HG02884 (cell line): Measurements from ENCODE around the gene B4GALNT1.
"Not testable (repeated sequence)": the region's sequence is repeated elsewhere in the genome, so short reads cannot be mapped to it uniquely, and the experiment has no call there.

ENCODE experiments used
- ATAC-seq: cut with Tn5 transposase; IDR thresholded peaks from one replicate; pipeline ENCODE4 v1.9.1; 2021; ENCODE audit warnings: mild to moderate bottlenecking, moderate library complexity; ENCODE audit not compliant: unreplicated experiment

Gene B4GALNT1

GRCh38 chr12:57621497-57622292, 11.3 kb downstream of the B4GALNT1 start:
- no peak for ATAC-seq

DNA sequence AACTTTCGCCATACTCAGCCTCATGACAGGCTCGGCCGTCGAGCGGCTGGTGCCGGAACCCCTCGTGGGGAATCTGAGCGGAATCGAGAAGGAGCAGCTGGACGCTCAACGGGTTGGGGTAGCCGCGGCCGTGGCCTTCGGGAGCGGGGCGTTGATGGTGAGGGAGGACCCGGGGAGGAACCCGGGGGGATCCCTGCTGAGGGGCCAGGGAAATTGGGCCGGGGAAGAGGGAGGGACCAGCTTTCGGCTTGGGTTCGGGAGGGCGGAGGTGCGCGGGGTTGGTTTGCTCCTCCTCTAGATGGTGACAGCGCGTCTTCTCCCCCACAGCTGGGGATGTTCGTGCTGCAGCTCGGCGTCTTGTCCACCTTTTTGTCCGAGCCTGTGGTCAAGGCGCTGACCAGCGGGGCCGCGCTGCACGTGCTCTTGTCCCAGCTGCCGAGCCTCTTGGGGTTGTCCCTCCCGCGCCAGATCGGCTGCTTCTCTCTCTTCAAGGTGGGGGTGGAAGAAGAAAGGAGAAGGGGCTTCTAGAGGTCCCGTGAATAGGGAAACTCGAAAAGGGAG, 12.0 kb downstream of the B4GALNT1 start:
- no peak for ATAC-seq

DNA sequence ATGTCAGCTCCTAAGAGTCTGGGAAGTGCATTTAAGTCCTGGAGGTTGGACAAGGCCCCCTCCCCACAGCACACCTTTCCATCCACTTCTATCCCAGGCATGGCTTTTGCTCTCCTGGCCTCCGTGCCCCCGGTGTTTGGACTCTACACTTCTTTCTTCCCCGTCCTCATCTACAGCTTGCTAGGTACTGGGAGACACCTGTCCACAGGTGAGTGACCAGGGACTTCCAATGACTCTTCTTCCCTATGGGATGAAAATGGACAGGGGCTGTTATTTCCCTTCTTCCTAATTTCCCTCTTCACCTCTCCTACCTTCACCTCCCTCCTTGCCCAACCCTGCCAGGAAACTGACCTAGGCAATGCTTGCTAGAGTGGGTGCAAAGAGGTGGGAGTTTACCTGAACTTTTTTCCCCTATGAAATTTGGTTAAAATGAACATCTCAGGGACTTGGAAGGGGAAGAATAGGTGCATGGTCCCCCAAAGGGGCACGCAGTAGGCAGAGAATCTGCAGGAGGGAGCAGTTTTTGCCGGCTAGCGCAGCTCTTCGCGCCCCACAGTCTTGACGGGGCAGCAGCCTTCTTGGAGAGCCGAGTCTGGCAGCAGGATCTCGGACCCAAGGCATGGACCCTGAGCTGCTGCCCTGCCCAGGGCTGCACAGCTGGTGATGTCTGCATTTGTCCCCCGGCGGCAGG, 12.6 kb downstream of the B4GALNT1 start:
- ATAC-seq: no peak

GRCh38 chr12:57619434-57620244, 13.4 kb downstream of the B4GALNT1 start:
- ATAC-seq: no peak

DNA sequence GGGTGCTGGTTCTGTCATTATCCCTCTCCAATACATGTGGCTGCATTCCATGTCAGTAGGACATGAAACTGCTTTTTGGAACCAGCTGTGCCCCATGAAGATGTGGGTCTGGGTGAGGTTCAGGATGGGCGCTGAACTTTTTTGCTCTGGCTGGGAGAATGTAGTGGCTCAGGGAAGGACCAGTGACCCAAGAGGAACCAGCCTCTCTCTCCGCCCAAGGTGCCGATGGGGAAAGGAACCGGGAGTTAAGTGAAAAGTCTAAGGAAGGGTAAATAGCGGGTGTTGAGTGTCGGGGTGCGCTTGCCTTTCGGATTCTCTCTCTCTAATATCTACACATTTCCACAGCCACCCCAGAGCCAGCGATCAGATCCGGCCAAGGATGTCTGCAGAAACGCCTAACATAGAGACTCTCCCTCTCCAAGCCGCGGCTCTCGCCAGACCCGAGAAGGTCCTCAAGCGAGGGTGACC, 14.0 kb downstream of the B4GALNT1 start:
- no peak for ATAC-seq

DNA sequence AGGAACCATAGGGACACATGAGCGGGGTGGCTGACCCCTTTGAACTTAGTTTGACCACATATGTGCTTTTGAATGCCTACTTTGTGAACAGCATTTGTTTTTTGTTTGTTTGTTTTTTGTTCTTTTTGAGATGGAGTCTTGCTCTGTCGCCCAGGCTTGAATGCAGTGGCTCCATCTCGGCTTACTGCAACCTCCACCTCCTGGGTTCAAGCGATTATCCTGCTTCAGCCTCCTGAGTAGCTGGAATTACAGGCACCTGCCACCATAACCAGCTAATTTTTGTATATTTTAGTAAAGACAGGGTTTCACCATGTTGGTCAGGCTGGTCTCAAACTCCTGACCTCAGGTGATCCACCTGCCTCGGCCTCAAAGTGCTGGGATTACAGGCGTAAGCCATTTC, 14.6 kb downstream of the B4GALNT1 start:
- not testable (repeated sequence) for ATAC-seq

DNA sequence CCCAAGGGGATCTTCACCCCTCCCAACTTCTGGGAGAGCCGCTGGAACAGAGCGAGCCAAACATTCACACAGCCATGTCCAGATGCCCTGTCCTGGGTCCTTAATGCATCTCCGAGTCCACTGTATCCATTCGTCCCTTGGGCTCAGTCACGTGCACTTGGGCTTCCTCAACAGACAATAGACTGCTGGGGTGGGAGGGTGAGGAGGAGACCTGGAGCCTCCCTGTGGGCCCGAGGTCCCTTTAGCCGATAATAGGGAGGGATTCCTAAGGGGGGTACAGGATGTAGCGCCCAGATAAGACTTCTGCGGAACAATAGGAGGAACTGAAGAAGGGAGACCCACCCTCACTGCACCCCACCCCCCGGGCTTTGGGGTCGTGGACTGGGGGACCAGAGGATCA, 15.1 kb downstream of the B4GALNT1 start:
- ATAC-seq: no peak

GRCh38 chr12:57616383-57617101, 16.5 kb downstream of the B4GALNT1 start:
- no peak for ATAC-seq

DNA sequence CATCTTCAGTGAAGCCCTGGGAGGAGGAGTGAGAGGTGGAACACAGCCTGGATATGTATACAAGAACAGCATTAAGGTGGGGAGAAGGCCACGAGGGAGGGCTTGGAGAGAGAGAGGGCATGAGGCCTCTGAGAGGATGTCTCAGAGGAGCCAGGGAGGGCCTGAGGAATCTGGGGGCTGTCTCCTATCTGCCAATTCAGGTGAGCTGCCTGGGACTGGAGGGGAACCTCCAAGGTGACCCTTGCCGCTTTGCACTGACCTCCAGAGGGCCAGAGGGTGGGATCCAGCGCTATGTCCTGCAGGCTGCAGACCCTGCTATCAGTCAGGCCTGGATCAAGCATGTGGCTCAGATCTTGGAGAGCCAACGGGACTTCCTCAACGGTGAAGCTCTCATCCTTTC, 17.4 kb downstream of the B4GALNT1 start:
- no peak for ATAC-seq

GRCh38 chr12:57614948-57615500, 18.0 kb downstream of the B4GALNT1 start:
- no peak for ATAC-seq

DNA sequence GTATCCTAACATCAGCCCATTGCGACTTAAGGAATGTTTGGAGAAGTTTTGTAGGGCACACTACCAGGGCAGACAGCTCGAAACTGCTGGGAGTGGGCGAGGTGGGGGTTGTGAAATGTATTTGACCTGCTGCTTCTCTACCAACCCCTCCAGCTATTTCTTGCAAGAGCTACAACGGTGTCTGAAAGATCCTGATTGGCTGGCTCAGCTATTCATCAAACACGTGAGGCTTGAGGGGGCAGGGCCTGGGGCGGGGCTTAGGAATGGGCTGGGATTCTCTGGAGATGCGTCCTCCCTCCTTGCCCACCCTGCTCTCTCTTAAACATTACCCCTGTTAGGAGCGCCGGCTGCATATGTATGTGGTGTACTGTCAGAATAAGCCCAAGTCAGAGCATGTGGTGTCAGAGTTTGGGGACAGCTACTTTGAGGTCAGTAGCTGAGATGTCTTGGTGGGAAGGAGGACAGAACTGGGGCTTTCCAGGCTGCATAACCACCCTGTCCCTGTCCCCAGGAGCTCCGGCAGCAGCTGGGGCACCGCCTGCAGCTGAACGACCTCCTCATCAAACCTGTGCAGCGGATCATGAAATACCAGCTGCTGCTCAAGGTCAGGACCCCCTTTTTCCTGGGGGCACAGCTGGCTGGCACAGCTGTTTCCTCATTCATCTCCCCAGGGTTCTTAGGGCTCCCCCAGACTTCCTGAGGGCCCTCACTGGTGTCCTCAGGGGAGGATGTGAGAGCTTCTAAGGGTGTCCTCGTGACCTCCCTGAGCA, 18.6 kb downstream of the B4GALNT1 start:
- peak; percentile 51 for ATAC-seq

- no peak for ATAC-seq
These were observed 19.4 kb downstream of the B4GALNT1 start for GRCh38 chr12:57613427-57614109.

DNA sequence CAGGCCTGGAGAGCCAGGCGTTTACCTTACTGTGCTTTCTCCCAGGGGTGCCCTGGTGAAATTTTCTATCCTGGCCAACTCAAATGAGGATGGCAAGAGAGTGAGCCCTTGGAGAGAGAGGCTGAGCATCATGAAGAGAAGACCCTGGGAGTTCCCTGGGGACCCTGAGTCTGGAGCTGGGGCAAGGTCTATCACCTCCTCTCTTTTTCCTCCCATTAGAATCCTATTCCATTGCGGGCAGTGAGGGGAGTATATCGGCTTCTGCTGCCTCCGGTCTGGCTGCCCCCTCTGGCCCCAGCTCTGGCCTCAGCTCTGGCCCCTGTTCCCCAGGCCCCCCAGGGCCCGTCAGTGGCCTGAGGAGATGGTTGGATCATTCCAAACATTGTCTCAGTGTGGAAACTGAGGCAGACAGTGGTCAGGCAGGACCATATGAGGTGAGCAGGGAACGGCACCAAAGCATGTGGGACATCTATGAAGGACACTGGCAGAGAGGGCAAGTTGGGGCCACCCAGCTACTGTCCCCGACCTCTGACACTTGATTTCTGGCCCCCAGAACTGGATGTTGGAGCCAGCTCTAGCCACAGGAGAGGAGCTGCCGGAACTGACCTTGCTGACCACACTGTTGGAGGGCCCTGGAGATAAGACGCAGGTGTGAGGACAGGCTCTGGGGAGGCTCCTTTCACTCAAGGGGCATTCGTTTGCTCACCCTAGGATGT, 20.1 kb downstream of the B4GALNT1 start:
- ATAC-seq: no peak

GRCh38 chr12:57611827-57612710, 20.9 kb downstream of the B4GALNT1 start:
- no peak for ATAC-seq

DNA sequence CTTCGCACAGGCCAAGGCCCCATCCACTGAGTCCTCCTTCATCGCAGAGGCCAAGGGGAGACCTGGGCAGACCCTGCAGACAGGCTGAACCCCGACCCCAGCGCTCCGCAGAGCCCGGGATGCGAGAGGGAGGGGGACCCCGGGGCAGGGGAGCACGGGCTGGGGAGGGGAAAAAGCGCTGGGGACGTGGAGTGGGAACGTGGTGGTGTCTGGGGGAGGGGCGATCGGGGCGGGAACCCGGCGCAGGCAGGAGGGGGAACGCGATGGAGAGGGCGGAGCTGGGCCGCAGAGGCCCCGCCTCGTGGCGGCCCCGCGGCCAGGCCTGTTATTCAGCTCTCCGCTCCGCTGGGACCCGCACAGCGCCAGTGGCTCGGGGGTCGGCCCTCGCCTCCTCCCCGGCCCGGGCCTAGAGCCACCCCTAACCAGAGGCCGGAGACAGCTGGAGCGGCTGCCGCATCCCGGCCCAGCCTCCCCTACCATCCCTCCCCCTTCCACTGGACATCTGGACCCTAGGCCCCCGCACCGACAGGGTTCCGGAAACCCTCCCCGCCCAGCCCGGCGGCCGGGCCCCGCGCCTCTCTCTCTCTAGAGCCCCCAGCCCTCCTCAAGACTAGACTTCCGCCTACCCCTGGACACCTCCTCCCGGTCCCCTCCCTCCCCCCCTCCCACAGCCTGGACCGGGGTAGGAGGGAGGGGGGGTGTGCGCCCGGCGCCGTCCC, 21.7 kb downstream of the B4GALNT1 start, which contains the start of gene ARHGEF25:
Gene ARHGEF25 (plus strand): TSS at position 328 of the 719 bp plus-strand sequence. CDS start 460 bp downstream, outside the sequence.
- peak; percentile 44 for ATAC-seq

DNA sequence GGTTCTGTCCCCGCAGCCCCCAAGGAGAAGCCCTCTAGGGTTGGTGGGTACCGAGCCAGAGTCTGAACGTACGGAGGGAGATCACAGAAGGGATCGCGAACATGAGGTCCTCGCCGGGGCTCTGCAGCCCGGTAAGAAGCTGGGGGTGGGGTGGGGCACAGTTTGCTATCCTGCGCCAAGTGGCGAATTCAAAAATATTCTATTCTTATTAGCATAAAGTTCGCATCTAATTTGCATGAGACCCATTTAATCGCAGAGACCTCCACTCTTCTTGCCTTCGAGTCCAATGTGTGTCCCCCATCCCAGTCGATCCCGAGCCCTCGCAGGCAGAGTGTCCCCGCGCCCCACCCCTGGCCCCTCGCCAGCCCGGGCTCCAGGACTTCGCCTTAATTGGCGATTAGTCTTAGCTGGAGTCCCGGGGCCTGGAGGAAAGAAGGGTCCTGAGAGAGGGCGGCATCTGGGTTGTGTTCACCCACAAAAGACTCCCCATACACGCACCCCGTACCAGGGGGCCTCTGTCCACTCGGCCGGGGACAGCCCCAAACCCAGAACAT, 22.4 kb downstream of the B4GALNT1 start:
- ATAC-seq: no peak
